EL (cell line): ENCODE results near the gene REXO4.

ENCODE experiments used
- DNase-seq: peaks from one replicate; pipeline ENCODE4 v3.0.0-alpha.2; 2016

Gene REXO4

GRCh38 chr9:133362359-133363044 is 55.3 kb downstream of the REXO4 start:
- no peak for DNase-seq

GRCh38 chr9:133361507-133362092 is 56.2 kb downstream of the REXO4 start:
- DNase-seq: no peak

GRCh38 chr9:133360400-133361393 is 57.1 kb downstream of the REXO4 start:
- DNase-seq: no peak

- no peak for DNase-seq
Observed at GRCh38 chr9:133359399-133360175, 58.2 kb downstream of the REXO4 start.

DNA sequence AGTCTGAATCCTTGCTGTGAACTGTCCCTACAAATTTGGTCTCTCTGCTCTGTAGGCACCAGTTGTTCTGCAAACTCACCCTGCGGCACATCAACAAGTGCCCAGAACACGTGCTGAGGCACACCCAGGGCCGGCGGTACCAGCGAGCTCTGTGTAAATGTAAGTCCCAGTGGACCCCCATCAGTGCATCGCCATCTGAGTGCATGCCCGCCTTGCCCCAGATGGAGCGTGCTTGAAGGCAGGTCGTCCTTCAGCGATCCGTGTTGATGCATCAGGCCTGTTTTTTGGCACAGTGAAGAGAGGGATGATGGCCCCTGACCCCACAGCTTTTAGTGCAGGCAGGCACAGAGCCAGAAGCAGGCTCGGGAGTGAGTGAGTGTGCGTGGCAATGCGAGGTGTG is 60.2 kb downstream of the REXO4 start:
- DNase-seq: no peak

GRCh38 chr9:133356391-133357091 is 61.3 kb downstream of the REXO4 start, which contains the start of the genes SURF1 and SURF2:
SURF1 (minus strand) TSS chr9:133356487; CDS start chr9:133356453, 34 bp downstream.
SURF2 (plus strand) TSS chr9:133356550; CDS start chr9:133356593, 43 bp downstream.
- DNase-seq: peak; percentile 82
